Natural killer cell (primary cell): ENCODE measurements around the gene RETREG1. TPM values are rescaled to one million over a fixed set of nuclear protein-coding genes. Genes with fewer than 3 reads are reported as not detected.
A peak's percentile ranks its signal among the peaks of the same experiment; 100 is the strongest.

Source experiments
- ATAC-seq, 3 donors: fragments of 150-1000 bp in 2 of 3; fragments of 200-7000 bp in 1 of 3; cut with Tn5 transposase; 1 replicate in 1 of 3; 2 replicates in 2 of 3; pipeline ENCODE4 v1.10.0; 2021; ENCODE audit warnings: mild to moderate bottlenecking in 2 of 3, moderate library complexity in 2 of 3
- DNase-seq, 2 donors: peaks; one replicate each; pipeline versions ENCODE4 v3.0.0 to v3.0.0-alpha.2; 2013 to 2021; ENCODE audit warnings: mixed read lengths in 1 of 2
- H3K27ac ChIP-seq: one replicate; pipeline ENCODE4 v1.5.1; 2013; ENCODE audit warnings: mild to moderate bottlenecking, low read length
- H3K27me3 ChIP-seq: one replicate; pipeline ENCODE4 v1.6.1; 2013; ENCODE audit warnings: low read length; ENCODE audit not compliant: control insufficient read depth, insufficient read depth
- H3K36me3 ChIP-seq: one replicate; pipeline ENCODE4 v1.6.1; 2013; ENCODE audit warnings: low read length; ENCODE audit not compliant: control insufficient read depth, insufficient read depth
- H3K4me1 ChIP-seq: one replicate; pipeline ENCODE4 v1.6.1; 2013; ENCODE audit warnings: low read length; ENCODE audit not compliant: control insufficient read depth, insufficient read depth
- H3K4me3 ChIP-seq: one replicate; pipeline ENCODE4 v1.5.1; 2013; ENCODE audit warnings: low read length
- H3K9me3 ChIP-seq: one replicate; pipeline ENCODE4 v1.6.1; 2013; ENCODE audit warnings: low read length; ENCODE audit not compliant: control insufficient read depth, insufficient read depth
- H3K27ac Mint-ChIP-seq, 2 donors: one replicate each; pipeline ENCODE4 v1.8.0; 2022; ENCODE audit warnings: mild to moderate bottlenecking in 2 of 2, mixed read lengths in 2 of 2, moderate library complexity in 1 of 2
- H3K27me3 Mint-ChIP-seq, 2 donors: one replicate each; pipeline ENCODE4 v1.8.0; 2022; ENCODE audit warnings: low read depth in 2 of 2, mixed read lengths in 2 of 2
- H3K36me3 Mint-ChIP-seq: one replicate; pipeline ENCODE4 v1.8.0; 2022; ENCODE audit warnings: mixed read lengths
- H3K4me1 Mint-ChIP-seq, 2 donors: one replicate each; pipeline ENCODE4 v1.8.0; 2022; ENCODE audit warnings: mixed read lengths in 2 of 2
- H3K4me3 Mint-ChIP-seq: one replicate; pipeline ENCODE4 v1.8.0; 2022; ENCODE audit warnings: mild to moderate bottlenecking, moderate library complexity, mixed read lengths
- H3K9me3 Mint-ChIP-seq, 2 donors: one replicate each; pipeline ENCODE4 v1.8.0; 2022; ENCODE audit warnings: mixed read lengths in 2 of 2
- WGBS: methylation state at CpG from one replicate; pipeline ENCODE4 v1.1.7; 2013; ENCODE audit warnings: missing lambda C conversion rate; ENCODE audit not compliant: insufficient coverage; 5-methylcytosine and 5-hydroxymethylcytosine counted together
- intact Hi-C: fragments of 100-400 bp; cut with micrococcal nuclease; formaldehyde crosslinking; loops from one replicate; pipeline ENCODE4 v1.14.2; 2022
- total RNA-seq, 4 donors: library from RNA; stranded (reverse); fragments of 120-200 nt in 1 of 4; gene quantifications; one replicate each; pipeline versions ENCODE4 v1.2.3 to v1.2.4, GENCODE V29; 2013 to 2022
- TF ChIP-seq, protein P1 (sequence below): fragments of 200-600 bp; IDR thresholded peaks from one replicate; pipeline ENCODE4 v1.8.0; 2022; ENCODE audit warnings: antibody characterized with exemption

RETREG1 gene
- total RNA-seq, 3 donors from 2014 or later (not counting 1 experiment from before 2014, with no cell fraction given), result 2.1 to 4.5 (median 3.3) TPM

GRCh38 chr5:16471387-16471786, 145.4 kb downstream of the RETREG1 start:
- Histone ChIP-seq H3K4me3 (no peak overlapping the region), H3K27ac (no peak overlapping the region), H3K27me3 (no peaks in the 10 kb centered on the region), H3K36me3 (no peaks in the 10 kb centered on the region), H3K9me3 (no peaks in the 10 kb centered on the region), H3K4me1 (peaks cover 7% of the 10 kb centered on the region)
- no peaks in the 10 kb centered on the region for H3K9me3 Mint-ChIP-seq
- WGBS, result no CpG with 5 or more reads among the region's 3 CpGs
- TF ChIP-seq, protein P1, sequence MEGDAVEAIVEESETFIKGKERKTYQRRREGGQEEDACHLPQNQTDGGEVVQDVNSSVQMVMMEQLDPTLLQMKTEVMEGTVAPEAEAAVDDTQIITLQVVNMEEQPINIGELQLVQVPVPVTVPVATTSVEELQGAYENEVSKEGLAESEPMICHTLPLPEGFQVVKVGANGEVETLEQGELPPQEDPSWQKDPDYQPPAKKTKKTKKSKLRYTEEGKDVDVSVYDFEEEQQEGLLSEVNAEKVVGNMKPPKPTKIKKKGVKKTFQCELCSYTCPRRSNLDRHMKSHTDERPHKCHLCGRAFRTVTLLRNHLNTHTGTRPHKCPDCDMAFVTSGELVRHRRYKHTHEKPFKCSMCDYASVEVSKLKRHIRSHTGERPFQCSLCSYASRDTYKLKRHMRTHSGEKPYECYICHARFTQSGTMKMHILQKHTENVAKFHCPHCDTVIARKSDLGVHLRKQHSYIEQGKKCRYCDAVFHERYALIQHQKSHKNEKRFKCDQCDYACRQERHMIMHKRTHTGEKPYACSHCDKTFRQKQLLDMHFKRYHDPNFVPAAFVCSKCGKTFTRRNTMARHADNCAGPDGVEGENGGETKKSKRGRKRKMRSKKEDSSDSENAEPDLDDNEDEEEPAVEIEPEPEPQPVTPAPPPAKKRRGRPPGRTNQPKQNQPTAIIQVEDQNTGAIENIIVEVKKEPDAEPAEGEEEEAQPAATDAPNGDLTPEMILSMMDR, result no peak
- intact Hi-C loops, result no loop called here
- no peaks in the 10 kb centered on the region for H3K27me3 Mint-ChIP-seq
- no peak overlapping the region for H3K4me3 Mint-ChIP-seq
- no peak for DNase-seq
- H3K27ac Mint-ChIP-seq, result no peak overlapping the region
- H3K36me3 Mint-ChIP-seq, result no peaks in the 10 kb centered on the region
- peaks cover 23 to 33% of the 10 kb centered on the region in 2 donors for H3K4me1 Mint-ChIP-seq
- no peak for ATAC-seq

GRCh38 chr5:16467363-16468219, 149.2 kb downstream of the RETREG1 start:
- Histone ChIP-seq H3K9me3 (no peaks in the 10 kb centered on the region), H3K36me3 (peaks cover 10% of the 10 kb centered on the region), H3K27me3 (no peaks in the 10 kb centered on the region), H3K4me3 (no peak overlapping the region), H3K4me1 (peaks cover 25% of the 10 kb centered on the region), H3K27ac (no peak overlapping the region)
- WGBS, result 74% methylated on average over 3 of the region's 3 CpGs
- no peaks in the 10 kb centered on the region for H3K36me3 Mint-ChIP-seq
- TF ChIP-seq, protein P1, result no peak
- peak overlapping the region; percentile 97 for H3K4me3 Mint-ChIP-seq
- DNase-seq, result peak in 1 of 2 donors; percentile 13
- H3K27me3 Mint-ChIP-seq, result no peaks in the 10 kb centered on the region
- intact Hi-C loops, result no loop called here
- H3K27ac Mint-ChIP-seq, result peak overlapping the region; percentile 97 to 99
- H3K4me1 Mint-ChIP-seq, result peaks cover 58 to 61% of the 10 kb centered on the region in 2 donors
- no peaks in the 10 kb centered on the region for H3K9me3 Mint-ChIP-seq
- ATAC-seq, result no peak

DNA sequence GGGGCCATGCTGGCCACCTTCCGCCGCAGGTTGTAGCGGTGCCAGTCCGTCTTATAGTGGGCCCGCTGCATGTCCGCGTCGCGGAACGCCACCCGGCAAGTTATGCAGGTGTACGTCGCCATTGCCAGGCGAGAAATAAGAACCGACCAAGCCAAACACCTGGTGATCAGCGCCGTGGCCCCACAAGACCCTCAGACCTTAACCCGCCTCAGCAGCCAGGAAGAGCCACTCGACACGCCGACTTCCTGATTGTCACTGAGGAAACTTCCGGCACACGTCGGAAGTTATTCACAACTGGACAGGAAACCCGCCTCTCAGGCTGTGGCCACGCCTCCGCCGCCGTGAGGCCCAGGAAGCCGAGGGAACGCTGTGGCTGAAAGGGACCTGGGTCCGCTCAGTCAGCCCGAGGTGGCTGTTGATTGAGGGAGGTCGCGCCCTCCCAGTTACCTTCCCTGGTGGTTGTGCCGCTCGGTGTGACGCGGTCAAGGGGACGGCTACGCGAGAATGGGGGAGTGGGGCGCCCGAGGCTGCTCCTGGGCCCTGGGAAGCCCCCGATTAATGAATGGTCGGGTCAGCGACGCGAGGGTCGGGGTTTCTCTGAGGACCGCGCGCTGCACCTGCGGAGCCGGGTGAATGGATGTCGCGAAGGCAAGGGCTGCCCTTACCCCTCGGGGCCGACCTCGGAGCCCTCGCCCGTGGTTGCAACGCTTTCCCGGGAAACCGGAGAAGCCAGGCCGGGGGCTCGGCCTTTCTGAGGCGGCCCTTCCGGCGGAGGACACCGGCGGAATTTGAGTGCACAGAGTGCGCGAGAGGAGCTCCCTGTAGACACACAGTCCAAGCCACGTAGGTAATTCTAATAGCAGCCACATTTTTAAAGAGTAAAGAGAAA, 151.0 kb downstream of the RETREG1 start, which contains the start of gene ZNF622:
ZNF622 (minus strand) TSS at position 257 of the 889 bp plus-strand sequence; CDS start at position 122, 135 bp downstream.
- peaks cover 72 to 75% of the 10 kb centered on the region in 2 donors for H3K4me1 Mint-ChIP-seq
- H3K4me3 Mint-ChIP-seq, result peak within 1 kb of the TSS; percentile 97
- peaks cover 12% of the 10 kb centered on the region for H3K36me3 Mint-ChIP-seq
- peak within 1 kb of the TSS; percentile 68 for H3K27ac ChIP-seq
- no peaks in the 10 kb centered on the region for H3K9me3 ChIP-seq
- H3K27me3 ChIP-seq, result no peaks in the 10 kb centered on the region
- peak; percentile 93 to 97 (median 95) for ATAC-seq
- peak; percentile 84 to 95 for DNase-seq
- H3K27ac Mint-ChIP-seq, result peak within 1 kb of the TSS; percentile 97 to 99
- TF ChIP-seq, protein P1, result no peak
- peaks cover 28% of the 10 kb centered on the region for H3K36me3 ChIP-seq
- under 1% methylated on average over 75 of the region's 75 CpGs for WGBS
- no peaks in the 10 kb centered on the region for H3K9me3 Mint-ChIP-seq
- H3K4me3 ChIP-seq, result peak within 1 kb of the TSS; percentile 80
- no peaks in the 10 kb centered on the region for H3K27me3 Mint-ChIP-seq
- H3K4me1 ChIP-seq, result peaks cover 28% of the 10 kb centered on the region
- intact Hi-C loops, result no loop called here
